Gastroesophageal sphincter (tissue), 3 donors: Measurements from ENCODE around the gene N4BP2.

Source experiments
- CTCF ChIP-seq, 4 experiments: fragments of 200-600 bp in 2 of 4; fragments of 450-650 bp in 2 of 4; sonication (generic) in 1 of 4; IDR thresholded peaks; one replicate each; pipeline ENCODE4 v1.5.1; 2017 to 2019; ENCODE audit warnings: antibody characterized with exemption in 4 of 4, mild to moderate bottlenecking in 2 of 4, moderate library complexity in 2 of 4
- EP300 ChIP-seq: sonication (generic); formaldehyde crosslinking; IDR thresholded peaks from one replicate; pipeline ENCODE4 v1.6.1; 2017; ENCODE audit warnings: antibody characterized with exemption, mild to moderate bottlenecking
- POLR2A ChIP-seq, 2 donors: fragments of 450-650 bp; IDR thresholded peaks; one replicate each; pipeline ENCODE4 v1.6.1; 2017; ENCODE audit warnings: antibody characterized with exemption in 2 of 2, mild to moderate bottlenecking in 2 of 2, moderate library complexity in 1 of 2

DNA sequence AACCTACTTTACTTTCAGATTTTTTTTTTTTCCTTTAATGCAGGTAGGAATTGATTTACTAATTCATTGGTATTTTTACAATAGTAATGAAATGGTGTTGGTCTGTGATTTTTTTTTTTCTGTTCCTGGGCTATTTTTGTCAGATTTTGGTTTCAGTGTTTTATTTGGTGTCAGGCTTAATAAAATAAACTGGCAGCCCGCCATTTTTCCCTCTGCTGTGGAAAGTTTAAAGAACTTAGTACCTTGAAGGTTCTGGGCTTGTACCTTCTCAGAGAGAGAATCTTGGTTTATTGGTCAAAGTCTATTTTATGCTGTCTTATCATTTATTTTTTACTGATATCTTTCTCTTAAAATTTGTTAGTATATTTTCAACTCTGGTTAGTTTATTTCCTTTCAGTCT is 76.2 kb downstream of the N4BP2 start:
- TF ChIP-seq EP300, result no peak
- no peak for TF ChIP-seq CTCF (IDR thresholded peaks at IDR 0.05)
- no peak for TF ChIP-seq POLR2A (IDR thresholded peaks at IDR 0.05)
